Measurements from ENCODE around the gene CENPV. TPM values are rescaled to one million over a fixed set of nuclear protein-coding genes. Genes with fewer than 3 reads are reported as not detected.
A peak's percentile ranks its signal among the peaks of the same experiment; 100 is the strongest.

CENPV gene
- total and polyA plus RNA-seq, 2 of the 13 experiments (the other 11 are each of a cell fraction or from before 2014, with no cell fraction given), result 193 to 292 TPM

- Histone ChIP-seq H3K9me3 (ENCODE audit: low read length) (no peaks in the 10 kb centered on the region), H4K20me1 (ENCODE audit: insufficient read depth, low read length) (no peaks in the 10 kb centered on the region), H3K27ac (ENCODE audit: extremely low read length, insufficient read depth, low read length) (no peak overlapping the region), H2AFZ (ENCODE audit: low read length) (no peak overlapping the region), H3K36me3 (replicated peaks in 1 of 2; ENCODE audit: control insufficient read depth in 1 of 2, insufficient read depth in 2 of 2, low read length in 2 of 2) (no peaks in the 10 kb centered on the region), H3K27me3 (ENCODE audit: control insufficient read depth in 1 of 2, insufficient read depth in 2 of 2, low read length in 2 of 2) (no peaks in the 10 kb centered on the region), H3K4me2 (ENCODE audit: low read depth, low read length) (peak overlapping the region; percentile 53; the same call in 1 of the 2 replicates), H3K9ac (ENCODE audit: insufficient read depth, low read depth, low read length) (no peak overlapping the region), H3K79me2 (ENCODE audit: insufficient read depth, low read length) (no peaks in the 10 kb centered on the region), H3K4me1 (ENCODE audit: insufficient read depth, low read length) (peaks cover 38% of the 10 kb centered on the region), H3K4me3 (replicated peaks in 1 of 3; ENCODE audit: insufficient read depth in 1 of 3, low read depth in 2 of 3, low read length in 3 of 3) (no peak overlapping the region)
- intact Hi-C loops (cut with micrococcal nuclease; ENCODE audit: unreplicated experiment) (no loop called here), in situ Hi-C loops (cut with HindIII; ENCODE audit: extremely low pct_ligation_motif_present, low pct_unique_long_range_greater_than_20kb) (loop anchor here (10.0 kb wide), 2 partner anchors 53 to 163 kb away; partner anchors contain the start of gene TRPV2)
- FAIRE-seq (no peak), ATAC-seq (no peak), DNase-seq (ENCODE audit: low spot score) (no peak)
- BruUV-seq (replicated peaks), result no TSS peak
- POLR2A ChIA-PET, result no interaction called here
- WGBS (ENCODE audit: low lambda C conversion rate), result 38% methylated on average over 8 of the region's 8 CpGs
- CTCF ChIA-PET (ENCODE audit: low intra/inter-chr PET ratio, low total read pairs), result no interaction called here
- TF ChIP-seq E2F2 (CRISPR knock-in tag; IDR thresholded peaks at IDR 0.05; ENCODE audit: borderline replicate concordance), result no peak
- TF ChIP-seq TBL1XR1 (IDR thresholded peaks at IDR 0.05; ENCODE audit: borderline replicate concordance, low read length, partially characterized antibody), result no peak
- TF ChIP-seq FOXK2 (IDR thresholded peaks at IDR 0.05), result no peak
- no peak for TF ChIP-seq EED (CRISPR knock-in tag; IDR thresholded peaks at IDR 0.05)
- TF ChIP-seq, protein P1, sequence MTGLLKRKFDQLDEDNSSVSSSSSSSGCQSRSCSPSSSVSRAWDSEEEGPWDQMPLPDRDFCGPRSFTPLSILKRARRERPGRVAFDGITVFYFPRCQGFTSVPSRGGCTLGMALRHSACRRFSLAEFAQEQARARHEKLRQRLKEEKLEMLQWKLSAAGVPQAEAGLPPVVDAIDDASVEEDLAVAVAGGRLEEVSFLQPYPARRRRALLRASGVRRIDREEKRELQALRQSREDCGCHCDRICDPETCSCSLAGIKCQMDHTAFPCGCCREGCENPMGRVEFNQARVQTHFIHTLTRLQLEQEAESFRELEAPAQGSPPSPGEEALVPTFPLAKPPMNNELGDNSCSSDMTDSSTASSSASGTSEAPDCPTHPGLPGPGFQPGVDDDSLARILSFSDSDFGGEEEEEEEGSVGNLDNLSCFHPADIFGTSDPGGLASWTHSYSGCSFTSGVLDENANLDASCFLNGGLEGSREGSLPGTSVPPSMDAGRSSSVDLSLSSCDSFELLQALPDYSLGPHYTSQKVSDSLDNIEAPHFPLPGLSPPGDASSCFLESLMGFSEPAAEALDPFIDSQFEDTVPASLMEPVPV (CRISPR knock-in tag; IDR thresholded peaks at IDR 0.05), result no peak
- TF ChIP-seq ZSCAN12 (CRISPR knock-in tag; IDR thresholded peaks at IDR 0.05), result no peak
- TF ChIP-seq ZNF337 (CRISPR knock-in tag; IDR thresholded peaks at IDR 0.05; ENCODE audit: borderline replicate concordance, low read depth), result no peak
- TF ChIP-seq ZNF44 (CRISPR knock-in tag; IDR thresholded peaks at IDR 0.05), result no peak
- TF ChIP-seq RXRB (CRISPR knock-in tag; IDR thresholded peaks at IDR 0.05; ENCODE audit: borderline replicate concordance), result no peak
- TF ChIP-seq MAFG (CRISPR knock-in tag; IDR thresholded peaks at IDR 0.05), result no peak
- no peak for TF ChIP-seq ZFP1 (CRISPR knock-in tag; IDR thresholded peaks at IDR 0.05)
- TF ChIP-seq POLR2G (IDR thresholded peaks at IDR 0.05; ENCODE audit: low read depth, low read length), result no peak
- TF ChIP-seq, protein P2, sequence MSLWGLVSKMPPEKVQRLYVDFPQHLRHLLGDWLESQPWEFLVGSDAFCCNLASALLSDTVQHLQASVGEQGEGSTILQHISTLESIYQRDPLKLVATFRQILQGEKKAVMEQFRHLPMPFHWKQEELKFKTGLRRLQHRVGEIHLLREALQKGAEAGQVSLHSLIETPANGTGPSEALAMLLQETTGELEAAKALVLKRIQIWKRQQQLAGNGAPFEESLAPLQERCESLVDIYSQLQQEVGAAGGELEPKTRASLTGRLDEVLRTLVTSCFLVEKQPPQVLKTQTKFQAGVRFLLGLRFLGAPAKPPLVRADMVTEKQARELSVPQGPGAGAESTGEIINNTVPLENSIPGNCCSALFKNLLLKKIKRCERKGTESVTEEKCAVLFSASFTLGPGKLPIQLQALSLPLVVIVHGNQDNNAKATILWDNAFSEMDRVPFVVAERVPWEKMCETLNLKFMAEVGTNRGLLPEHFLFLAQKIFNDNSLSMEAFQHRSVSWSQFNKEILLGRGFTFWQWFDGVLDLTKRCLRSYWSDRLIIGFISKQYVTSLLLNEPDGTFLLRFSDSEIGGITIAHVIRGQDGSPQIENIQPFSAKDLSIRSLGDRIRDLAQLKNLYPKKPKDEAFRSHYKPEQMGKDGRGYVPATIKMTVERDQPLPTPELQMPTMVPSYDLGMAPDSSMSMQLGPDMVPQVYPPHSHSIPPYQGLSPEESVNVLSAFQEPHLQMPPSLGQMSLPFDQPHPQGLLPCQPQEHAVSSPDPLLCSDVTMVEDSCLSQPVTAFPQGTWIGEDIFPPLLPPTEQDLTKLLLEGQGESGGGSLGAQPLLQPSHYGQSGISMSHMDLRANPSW (CRISPR knock-in tag; IDR thresholded peaks at IDR 0.05; ENCODE audit: borderline replicate concordance), result no peak
- TF ChIP-seq KLF6 (CRISPR knock-in tag; IDR thresholded peaks at IDR 0.05), result no peak
- TF ChIP-seq, protein P3, sequence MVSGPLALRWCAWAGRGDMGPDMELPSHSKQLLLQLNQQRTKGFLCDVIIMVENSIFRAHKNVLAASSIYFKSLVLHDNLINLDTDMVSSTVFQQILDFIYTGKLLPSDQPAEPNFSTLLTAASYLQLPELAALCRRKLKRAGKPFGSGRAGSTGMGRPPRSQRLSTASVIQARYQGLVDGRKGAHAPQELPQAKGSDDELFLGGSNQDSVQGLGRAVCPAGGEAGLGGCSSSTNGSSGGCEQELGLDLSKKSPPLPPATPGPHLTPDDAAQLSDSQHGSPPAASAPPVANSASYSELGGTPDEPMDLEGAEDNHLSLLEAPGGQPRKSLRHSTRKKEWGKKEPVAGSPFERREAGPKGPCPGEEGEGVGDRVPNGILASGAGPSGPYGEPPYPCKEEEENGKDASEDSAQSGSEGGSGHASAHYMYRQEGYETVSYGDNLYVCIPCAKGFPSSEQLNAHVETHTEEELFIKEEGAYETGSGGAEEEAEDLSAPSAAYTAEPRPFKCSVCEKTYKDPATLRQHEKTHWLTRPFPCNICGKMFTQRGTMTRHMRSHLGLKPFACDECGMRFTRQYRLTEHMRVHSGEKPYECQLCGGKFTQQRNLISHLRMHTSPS (CRISPR knock-in tag; IDR thresholded peaks at IDR 0.05; ENCODE audit: low read depth), result no peak
- no peak for TF ChIP-seq ZNF790 (CRISPR knock-in tag; IDR thresholded peaks at IDR 0.05; ENCODE audit: borderline replicate concordance)
- TF ChIP-seq GZF1 (CRISPR knock-in tag; IDR thresholded peaks at IDR 0.05), result no peak
- TF ChIP-seq HIVEP1 (CRISPR knock-in tag; IDR thresholded peaks at IDR 0.05), result no peak
These were observed 8.6 kb upstream of the CENPV start for GRCh38 chr17:16361874-16362273.

Measured in HepG2 (cell line).